ENCODE measurements around the gene HLA-DQA1.
"Not testable (repeated sequence)": the region's sequence is repeated elsewhere in the genome, so short reads cannot be mapped to it uniquely, and the experiment has no call there.

Gene HLA-DQA1

GRCh38 chr6:32622545-32623401, 14.4 kb upstream of the HLA-DQA1 start:
- DNase-seq: no peak

DNA sequence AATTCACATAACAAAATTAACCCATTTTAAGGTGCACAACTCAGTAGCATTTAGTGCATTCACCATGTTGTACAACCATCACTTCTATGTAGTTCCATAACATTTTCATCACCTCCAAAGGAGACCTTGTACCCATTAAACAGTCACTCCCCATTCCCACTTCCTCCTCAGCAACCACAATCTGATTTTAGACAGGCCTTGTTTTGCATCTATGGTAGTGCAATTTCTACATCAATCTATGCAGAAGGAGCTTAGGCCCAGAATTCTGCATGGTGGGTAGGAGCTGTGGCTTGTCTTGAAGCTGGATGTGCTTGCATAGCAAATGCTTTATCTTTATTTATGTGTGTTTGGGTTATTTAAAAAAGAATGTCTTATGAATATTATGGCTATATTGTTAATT, 13.5 kb upstream of the HLA-DQA1 start:
- DNase-seq: no peak

DNA sequence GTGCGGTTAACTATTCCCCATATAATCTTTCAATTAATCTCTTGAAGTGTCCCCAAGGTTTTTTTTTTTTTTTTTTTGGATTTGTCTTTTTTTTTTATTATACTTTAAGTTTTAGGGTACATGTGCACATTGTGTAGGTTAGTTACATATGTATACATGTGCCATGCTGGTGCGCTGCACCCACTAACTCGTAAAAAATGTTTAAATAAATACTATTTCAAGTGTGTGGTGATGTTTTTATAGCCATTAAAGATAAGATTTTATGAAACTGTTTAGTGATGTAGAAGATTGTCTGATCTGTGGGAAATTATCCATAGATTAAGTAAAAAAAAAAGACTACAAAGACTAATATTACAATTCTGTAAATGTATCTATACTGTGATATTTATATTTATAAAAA, 12.6 kb upstream of the HLA-DQA1 start:
- no peak for DNase-seq

GRCh38 chr6:32625137-32625536, 12.1 kb upstream of the HLA-DQA1 start:
- no peak for DNase-seq

DNA sequence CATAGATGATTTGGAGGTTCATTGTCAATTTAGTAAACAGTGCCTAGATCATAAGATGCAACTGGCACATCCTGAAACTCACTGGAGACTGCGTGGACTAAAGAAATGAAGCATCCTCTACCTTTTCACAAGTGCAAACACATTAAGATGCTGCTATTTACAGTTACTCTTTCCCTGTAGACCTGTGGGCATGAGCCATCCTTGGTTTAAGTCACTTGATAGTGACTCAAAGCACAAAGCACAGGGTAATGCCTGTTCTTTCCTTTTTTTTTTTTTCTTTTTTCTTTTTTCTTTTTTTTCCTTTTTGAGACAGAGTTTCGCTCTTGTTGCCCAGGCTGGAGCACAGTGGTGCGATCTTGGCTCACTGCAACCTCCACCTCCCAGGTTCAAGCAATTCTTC, 10.0 kb upstream of the HLA-DQA1 start:
- DNase-seq: no peak

- DNase-seq: no peak
Observed at GRCh38 chr6:32627831-32628230, 9.4 kb upstream of the HLA-DQA1 start.

DNA sequence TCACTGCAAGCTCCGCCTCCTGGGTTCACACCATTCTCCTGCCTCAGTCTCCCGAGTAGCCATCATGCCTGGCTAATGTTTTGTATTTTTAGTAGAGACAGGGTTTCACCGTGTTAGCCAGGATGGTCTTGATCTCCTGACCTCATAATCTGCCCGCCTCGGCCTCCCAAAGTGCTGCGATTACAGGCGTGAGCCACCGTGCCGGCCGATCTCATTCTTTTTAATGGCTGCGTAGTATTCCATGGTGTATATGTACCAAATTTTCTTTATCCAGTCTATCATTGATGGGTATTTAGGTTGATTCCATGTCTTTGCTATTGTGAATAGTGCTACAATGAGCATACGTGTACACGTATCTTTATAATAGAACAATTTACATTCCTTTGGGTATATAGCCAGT, 7.4 kb upstream of the HLA-DQA1 start:
- not testable (repeated sequence) for DNase-seq

DNA sequence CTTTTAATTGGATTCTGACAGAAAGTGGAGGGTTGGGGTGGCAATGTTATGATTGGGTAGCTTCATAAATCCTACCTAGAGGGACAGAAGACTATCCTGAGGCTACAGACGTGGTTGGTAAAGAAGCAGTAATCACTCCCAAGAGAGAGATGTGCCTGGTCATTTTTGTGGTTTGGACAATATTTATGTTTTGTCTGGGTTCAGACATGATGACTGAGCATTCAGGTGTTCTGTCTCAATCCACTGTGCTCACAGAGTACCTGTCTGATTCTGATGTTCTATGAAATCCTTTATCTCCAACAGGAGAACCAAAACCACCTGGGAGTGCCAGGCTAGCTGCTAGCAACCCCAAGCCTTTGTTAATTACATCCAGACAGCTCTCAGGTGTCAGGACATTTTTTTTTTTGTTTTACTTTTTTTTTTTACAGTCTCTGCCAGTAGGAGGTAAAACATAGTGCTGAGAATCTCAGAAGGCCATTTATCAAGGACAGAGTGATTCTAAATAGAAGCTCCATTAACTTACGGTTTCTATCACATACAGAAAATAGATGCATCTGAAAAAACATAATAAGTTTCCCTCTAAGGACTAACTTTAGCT, 1.6 kb upstream of the HLA-DQA1 start:
- no peak for DNase-seq

- no peak for DNase-seq
Observed at GRCh38 chr6:32637883-32638282, 677 bp downstream of the HLA-DQA1 start.

DNA sequence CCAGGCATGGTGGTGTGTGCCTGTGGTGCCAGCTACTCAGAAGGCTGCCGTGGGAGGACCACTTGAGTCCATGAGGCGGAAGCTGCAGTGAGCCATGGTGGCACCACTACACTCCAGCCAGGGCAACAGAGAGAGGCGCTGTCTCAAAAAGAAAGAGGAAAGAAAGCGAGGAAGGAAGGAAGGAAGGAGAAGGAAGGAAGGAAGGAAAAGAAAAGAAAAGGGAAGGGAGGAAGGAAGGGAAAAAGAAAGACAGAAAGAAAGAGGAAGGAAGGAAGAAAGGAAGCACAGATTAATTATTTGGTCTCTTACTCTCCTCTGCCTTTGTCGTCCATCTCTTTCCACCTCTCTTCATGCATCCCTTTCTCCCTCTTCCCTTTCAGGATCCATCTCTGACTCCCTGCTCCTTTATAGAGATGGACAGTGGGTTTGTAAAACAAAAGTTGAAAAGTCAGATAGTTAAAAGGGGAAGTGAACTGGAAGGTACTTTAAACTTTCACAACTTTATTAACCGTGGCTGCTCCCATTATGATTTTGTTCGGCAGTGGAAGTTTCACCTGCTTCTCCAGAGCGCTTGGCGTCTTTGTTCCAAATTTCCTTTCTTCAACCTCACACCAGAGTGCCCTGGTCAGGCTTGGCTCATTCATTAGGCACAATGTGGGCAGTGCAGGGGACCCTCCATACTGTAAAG, 1.5 kb downstream of the HLA-DQA1 start:
- DNase-seq: no peak

DNA sequence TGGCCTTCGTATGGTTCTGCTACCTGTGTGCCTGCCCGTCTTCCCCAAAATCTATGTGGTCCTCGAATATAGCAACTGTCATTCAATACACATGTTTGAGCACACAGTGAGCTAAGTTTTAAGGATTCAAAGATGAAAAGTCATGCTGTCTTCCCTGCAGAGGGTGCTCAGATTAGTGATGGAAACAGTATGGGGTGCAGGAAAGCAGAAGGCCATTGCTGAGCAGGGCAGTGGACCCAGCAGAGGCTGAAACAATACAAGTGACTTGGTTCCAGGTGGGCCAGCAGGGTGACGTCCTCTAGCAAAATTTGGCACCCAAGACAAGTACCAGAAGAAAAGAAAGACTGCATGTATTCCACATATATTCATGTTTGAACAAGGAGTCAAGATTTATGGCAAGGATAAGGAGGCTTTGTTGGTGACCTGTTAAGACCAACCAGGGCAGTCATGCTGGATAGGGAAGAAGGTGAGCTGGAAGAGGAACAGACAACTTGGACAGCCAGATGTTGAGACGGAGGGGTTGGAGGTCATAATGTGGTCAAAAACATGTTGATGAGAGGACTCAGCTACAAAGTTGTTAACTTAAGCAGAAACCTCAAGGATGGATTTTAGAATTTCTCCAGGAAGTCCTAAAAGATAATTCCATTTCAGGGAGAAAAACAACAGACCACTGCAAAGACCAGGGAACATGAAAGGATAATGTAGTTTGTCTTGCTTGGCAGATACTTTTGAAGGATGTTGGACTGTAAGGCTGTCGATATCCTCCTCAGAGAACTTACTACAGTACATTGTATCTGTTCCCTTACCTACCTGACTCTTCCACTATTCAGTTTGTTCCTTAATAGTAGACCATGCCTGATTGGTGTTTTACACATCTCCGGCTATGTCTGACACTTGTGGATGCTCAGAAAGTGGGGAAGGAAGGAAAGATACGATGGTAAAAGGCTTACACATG, 2.5 kb downstream of the HLA-DQA1 start:
- no peak for DNase-seq

DNA sequence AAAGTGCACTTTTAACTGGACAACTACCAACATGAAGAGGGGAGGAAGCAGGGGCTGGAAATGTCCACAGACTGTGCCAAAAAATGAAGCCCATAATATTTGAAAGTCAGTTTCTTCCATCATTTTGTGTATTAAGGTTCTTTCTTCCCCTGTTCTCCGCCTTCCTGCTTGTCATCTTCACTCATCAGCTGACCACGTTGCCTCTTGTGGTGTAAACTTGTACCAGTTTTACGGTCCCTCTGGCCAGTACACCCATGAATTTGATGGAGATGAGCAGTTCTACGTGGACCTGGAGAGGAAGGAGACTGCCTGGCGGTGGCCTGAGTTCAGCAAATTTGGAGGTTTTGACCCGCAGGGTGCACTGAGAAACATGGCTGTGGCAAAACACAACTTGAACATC, 3.9 kb downstream of the HLA-DQA1 start:
- DNase-seq: no peak

DNA sequence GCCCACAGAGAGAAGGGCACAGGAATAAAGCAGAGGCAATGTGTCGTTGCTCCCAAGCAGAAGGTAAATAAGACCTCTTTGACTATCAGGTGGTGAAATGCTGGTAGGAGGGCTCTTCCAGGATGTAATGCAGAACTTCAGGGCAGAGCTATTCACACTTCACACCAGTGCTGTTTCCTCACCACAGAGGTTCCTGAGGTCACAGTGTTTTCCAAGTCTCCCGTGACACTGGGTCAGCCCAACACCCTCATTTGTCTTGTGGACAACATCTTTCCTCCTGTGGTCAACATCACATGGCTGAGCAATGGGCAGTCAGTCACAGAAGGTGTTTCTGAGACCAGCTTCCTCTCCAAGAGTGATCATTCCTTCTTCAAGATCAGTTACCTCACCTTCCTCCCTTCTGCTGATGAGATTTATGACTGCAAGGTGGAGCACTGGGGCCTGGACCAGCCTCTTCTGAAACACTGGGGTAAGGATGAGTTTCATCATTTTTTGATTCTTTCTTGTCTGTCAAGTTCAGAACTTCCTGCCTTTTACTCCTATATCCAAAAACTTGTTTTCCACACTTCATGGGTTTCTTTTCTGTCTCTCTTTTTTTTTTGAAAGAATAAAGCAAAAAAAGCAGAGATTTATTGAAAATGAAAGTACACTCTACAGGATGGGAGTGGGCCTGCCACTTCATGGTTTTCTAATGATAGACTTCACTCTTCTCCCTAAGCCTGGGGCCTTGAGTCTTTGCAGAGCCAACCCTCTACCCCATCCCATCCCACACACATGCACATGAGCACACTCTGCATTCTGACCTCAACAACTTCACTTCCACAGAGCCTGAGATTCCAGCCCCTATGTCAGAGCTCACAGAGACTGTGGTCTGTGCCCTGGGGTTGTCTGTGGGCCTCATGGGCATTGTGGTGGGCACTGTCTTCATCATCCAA, 4.8 kb downstream of the HLA-DQA1 start:
- not testable (repeated sequence) for DNase-seq

DNA sequence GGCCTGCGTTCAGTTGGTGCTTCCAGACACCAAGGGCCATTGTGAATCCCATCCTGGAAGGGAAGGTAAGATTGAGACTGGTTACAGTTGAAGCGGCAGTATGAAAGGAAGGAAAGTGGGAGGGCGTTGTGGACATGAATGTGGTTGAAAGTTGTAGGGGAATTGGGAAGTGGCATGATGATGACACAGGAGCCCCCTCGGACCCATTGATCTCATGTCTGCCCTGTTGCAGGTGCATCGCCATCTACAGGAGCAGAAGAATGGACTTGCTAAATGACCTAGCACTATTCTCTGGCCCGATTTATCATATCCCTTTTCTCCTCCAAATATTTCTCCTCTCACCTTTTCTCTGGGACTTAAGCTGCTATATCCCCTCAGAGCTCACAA, 5.5 kb downstream of the HLA-DQA1 start:
- DNase-seq: no peak

DNA sequence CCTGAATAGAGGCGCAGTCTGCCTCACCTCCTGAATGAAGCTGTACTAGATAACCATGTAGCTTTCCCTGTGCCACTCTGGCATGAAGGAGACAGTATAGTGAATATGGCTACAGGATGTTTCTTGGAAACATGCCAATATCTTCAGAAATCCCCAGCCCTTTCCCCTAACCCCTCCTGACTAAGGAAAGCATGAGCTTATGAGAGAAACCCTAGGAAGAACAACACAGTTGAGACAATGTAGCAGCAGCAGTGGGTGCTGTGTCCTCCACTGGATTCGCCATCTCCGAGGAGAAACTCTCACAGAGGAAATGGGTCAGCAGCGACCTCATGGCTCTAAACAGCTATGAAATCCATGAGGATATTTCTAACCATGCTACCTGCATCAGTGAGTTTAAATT, 6.7 kb downstream of the HLA-DQA1 start:
- no peak for DNase-seq

DNA sequence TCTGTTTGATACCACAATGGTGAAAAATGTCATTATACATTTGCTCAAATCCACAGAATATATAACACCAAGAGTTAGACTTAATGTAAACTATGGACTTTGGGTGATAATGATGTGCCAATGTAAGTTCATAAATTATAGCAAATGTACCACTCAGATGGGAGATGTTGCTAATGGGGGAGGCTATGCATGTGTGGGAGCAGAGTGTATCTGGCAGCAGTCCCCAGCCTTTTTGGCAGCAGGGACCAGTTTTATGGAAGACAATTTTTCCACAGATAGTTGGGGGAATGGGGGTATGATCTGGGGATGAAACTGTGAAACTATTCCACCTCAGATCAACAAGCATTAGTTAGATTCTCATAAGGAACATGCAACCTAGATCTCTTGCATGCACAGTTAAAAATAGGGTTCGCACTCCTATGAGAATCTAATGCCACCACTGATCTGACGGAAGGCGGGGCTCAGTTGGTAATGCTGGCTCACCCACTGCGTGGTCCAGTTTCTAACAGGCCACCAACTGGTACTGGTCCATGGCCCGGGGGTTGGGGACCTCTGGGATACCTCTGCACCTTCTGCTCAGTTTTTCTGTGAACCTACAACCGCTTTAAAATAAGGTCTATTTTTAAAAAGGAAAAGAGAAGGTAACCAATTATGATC, 8.0 kb downstream of the HLA-DQA1 start:
- no peak for DNase-seq

GRCh38 chr6:32655203-32655710, 18.1 kb downstream of the HLA-DQA1 start:
- DNase-seq: no peak

DNA sequence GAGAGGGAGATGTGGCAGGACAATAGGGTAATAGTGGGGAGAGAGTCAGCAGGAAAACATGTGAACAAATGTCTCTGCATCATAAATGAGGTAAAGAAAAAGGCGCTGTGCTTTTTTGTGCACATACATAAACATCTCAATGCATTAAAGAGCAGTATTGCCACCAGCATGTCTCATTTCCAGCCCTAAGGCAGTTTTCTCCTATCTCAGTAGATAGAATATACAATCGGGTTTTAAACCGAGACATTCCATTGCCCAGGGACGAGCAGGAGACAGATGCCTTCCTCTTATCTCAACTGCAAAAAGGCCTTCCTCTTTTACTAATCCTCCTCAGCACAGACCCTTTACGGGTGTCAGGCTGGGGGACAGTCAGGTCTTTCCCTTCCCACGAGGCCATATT, 20.1 kb downstream of the HLA-DQA1 start:
- DNase-seq: not testable (repeated sequence)

GRCh38 chr6:32657819-32658218, 20.6 kb downstream of the HLA-DQA1 start:
- DNase-seq: not testable (repeated sequence)

- DNase-seq: no peak
Observed at GRCh38 chr6:32658268-32658897, 21.2 kb downstream of the HLA-DQA1 start.

Data from NCI-H524 treated with DMSO at 0.1 percent for 48 hours (cell line).